NT2/D1 (cell line): ENCODE results near the gene CTNNA2.

Experiments used
- YY1 ChIP-seq: IDR thresholded peaks from 2 replicates; pipeline ENCODE4 v1.6.1; 2011; ENCODE audit not compliant: insufficient read length, insufficient read depth
- ZNF274 ChIP-seq: IDR thresholded peaks from 2 replicates; pipeline ENCODE4 v1.6.1; 2011; ENCODE audit warnings: mild to moderate bottlenecking, low read depth, low read length

DNA sequence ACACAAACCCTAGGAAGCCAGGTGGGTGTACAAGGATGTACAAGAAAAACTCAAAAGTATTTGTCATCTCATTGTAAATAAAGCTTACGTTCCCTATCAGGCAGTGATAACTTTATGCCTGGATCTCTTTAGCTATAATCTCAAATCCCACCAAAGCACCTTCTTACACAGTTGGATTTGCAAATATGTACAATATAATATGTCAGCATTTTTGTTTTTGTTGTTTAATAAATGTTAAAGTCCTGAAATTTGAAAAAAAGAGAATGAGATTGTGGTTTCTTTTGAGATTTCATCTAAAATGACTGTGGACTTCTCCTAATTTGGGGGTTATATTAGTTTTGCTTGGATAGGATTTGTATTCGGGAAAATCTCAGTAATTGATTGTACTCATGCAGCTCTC is 709.8 kb downstream of the CTNNA2 start:
- TF ChIP-seq YY1: no peak
- no peak for TF ChIP-seq ZNF274
